HG02943 (cell line): ENCODE measurements around the gene TSSK2.

Experiments
- ATAC-seq: cut with Tn5 transposase; IDR thresholded peaks from one replicate; pipeline ENCODE4 v1.9.1; 2021; ENCODE audit warnings: mild to moderate bottlenecking, low read depth, moderate library complexity; ENCODE audit not compliant: unreplicated experiment

Gene TSSK2

GRCh38 chr22:19122752-19123492 lies 8.2 kb upstream of the TSSK2 start:
- ATAC-seq = no peak

- no peak for ATAC-seq
Observed at GRCh38 chr22:19123936-19124335, 7.2 kb upstream of the TSSK2 start.

- no peak for ATAC-seq
Observed at GRCh38 chr22:19124377-19124776, 6.7 kb upstream of the TSSK2 start.

DNA sequence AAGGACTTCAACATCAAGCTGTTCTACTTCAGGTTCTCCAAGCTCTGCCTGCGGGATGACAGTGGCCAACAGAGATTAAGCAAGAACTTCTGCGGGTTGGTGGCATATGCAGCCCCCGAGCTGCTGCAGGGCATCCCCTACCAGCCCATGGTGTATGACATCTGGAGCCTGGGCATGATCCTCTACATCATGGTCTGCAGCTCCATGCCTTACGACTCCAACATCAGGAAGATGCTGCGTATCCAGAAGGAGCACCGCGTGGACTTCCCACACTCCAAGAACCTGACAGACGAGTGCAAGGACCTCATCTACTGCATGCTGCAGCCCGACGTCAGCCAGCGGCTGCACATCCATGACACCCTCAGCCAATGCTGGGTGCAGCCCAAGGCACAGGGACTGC lies 6.1 kb upstream of the TSSK2 start:
- ATAC-seq = no peak

DNA sequence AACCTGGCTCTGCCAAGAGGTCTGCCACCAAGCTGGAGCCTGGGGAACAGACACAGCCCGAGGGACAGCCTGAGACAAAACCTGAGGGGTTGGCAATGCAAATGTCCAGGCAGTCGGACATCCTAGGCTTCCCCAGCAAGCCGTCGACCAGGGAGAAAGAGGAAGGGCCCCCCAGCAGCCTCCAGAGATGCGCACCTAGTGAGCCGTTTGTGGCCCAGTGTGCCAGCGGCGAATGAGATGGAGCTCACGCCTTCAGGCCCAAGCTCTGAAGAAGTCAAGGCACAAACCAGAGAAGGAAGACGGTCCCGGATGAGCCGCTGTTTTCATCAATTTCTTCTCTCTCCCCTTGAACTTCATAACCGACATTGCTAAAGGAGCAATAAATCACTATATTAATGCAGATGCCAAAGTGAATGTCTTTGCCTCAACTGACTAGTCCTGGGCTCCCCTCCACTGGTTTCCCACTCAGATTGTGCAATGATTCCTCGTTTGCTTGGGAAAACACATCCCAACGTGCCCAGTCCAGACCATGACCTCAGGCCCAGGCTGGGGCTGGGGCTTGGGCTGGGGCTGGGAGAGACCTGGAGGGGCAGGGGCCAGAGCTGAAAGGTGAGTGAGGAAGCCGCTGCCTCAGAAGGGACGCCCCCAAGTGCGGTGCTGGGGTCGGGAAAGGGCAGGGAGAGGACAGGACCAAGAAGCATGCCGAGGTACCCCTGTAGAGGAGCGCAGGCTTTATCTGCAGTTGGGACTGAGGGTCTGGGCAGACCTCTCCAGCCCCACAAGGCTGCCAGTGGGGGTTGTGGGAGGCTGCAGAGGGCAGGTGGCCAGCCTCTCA lies 5.4 kb upstream of the TSSK2 start:
- no peak for ATAC-seq

- ATAC-seq = no peak
Observed at GRCh38 chr22:19126309-19127273, 4.5 kb upstream of the TSSK2 start.

- ATAC-seq = no peak
Observed at GRCh38 chr22:19127329-19128008, 3.6 kb upstream of the TSSK2 start.

GRCh38 chr22:19128009-19128401 lies 3.1 kb upstream of the TSSK2 start:
- no peak for ATAC-seq

DNA sequence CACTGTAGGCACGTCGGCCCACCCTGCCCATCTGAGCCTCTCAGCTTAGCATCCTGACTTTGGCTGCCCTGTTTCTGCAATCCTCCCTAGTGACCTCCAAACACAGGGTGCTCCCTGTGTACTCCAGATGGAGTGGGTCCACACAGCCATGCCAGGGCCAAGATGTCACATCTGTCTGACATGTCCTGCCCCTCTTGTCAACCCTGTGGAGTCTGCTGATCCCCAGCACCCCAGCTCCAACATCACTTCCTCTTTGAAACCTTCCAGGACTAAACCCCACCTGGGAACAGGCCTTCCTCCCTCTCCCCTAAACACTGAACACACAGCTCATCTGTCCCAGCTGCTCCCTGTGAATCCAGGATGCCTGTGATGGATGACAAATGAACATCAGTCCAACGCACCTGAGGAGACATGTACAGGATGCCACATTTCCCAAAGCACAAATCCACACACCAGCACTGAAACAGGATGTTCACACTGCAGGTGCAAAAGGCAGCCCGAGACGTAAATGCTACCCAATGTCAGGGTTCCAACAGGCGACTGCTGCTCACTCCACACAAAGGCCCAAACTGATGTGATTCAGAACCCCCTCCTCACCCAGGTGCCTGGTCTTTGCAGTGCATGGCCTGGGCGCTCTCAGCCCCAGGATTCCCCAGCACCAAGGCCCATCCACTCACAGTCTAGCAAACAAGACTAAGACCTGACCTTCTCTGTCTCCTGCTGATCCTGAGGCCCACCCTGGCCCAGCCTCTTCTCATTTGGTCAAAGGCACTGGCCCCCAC lies 2.0 kb upstream of the TSSK2 start:
- no peak for ATAC-seq

- no peak for ATAC-seq
Observed at GRCh38 chr22:19129871-19130270, 1.2 kb upstream of the TSSK2 start.

DNA sequence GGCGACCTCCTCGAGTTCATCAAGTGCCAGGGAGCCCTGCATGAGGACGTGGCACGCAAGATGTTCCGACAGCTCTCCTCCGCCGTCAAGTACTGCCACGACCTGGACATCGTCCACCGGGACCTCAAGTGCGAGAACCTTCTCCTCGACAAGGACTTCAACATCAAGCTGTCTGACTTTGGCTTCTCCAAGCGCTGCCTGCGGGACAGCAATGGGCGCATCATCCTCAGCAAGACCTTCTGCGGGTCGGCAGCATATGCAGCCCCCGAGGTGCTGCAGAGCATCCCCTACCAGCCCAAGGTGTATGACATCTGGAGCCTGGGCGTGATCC lies 542 bp downstream of the TSSK2 start:
- ATAC-seq = no peak

GRCh38 chr22:19132153-19132552 lies 1.0 kb downstream of the TSSK2 start:
- no peak for ATAC-seq

GRCh38 chr22:19132693-19133400 lies 1.7 kb downstream of the TSSK2 start:
- no peak for ATAC-seq

DNA sequence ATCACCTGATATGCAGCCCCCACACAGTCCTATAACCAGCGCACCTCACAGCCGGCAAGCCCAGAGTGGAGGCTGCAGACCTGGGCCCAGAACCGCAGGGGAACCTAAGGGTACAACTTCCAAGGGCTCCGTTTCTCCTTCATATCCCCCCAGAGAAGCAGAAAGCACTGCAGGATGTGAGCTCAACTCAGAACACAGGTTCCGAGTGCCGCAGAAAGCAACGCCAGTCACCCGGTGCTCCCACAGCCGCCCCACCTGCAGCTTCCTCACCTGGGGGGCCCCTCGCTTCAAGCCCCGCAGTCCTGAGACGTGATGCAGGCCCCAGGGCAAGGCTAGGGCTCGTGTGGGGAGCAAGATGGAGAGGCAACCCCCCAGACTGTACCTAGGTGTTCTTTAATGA lies 2.5 kb downstream of the TSSK2 start:
- no peak for ATAC-seq

DNA sequence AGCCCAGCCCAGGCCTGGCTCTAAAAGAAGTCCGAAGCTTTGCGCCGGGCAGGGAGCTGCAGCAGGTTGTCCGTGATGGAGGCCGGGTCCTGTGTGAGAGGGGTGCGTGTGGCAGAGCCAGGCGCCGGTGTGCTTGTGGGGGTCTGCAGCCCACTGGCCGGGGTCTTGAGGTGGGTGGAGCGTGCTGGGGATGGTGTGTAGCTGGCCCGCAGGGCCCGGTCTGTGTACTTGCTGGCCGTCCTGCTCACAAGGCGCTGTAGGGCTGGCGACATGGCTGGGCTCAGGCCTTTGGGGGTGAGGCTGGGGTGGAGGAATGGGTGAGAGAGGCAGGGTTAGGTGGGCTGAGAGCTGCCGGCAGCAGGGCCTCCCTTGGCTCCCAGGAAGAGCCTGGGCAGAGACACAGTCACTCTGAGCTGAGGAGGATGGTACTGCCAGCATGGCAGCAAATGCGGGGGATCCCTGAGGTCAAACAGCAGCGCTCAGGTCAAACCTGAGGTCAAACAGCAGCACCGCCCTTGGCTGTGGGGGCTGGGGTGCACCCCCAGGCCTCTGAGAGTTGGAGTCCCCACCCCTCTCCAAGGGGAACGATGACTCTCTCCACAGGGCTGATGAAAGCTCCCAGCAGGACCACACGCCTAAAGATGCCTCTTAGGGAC lies 3.2 kb downstream of the TSSK2 start:
- no peak for ATAC-seq

- no peak for ATAC-seq
Observed at GRCh38 chr22:19134874-19135273, 3.8 kb downstream of the TSSK2 start.

GRCh38 chr22:19136915-19137314 lies 5.8 kb downstream of the TSSK2 start:
- no peak for ATAC-seq

GRCh38 chr22:19137384-19138216 lies 6.5 kb downstream of the TSSK2 start:
- no peak for ATAC-seq
